Activated CD4-positive, alpha-beta T cell treated with anti-CD3 and anti-CD28 coated beads for 48 hours (primary cell): ENCODE measurements around the gene TMIGD3.
A peak's percentile ranks its signal among the peaks of the same experiment; 100 is the strongest.

Experiments used
- DNase-seq: peaks from one replicate; pipeline ENCODE4 v3.0.0-alpha.2; 2020

TMIGD3 gene

GRCh38 chr1:111474106-111474505, 29.3 kb downstream of the TMIGD3 start:
- no peak for DNase-seq

- no peak for DNase-seq
Observed at GRCh38 chr1:111471538-111471937, 31.9 kb downstream of the TMIGD3 start.

GRCh38 chr1:111471012-111471411, 32.4 kb downstream of the TMIGD3 start:
- DNase-seq = peak; percentile 68

- no peak for DNase-seq
Observed at GRCh38 chr1:111470596-111470995, 32.8 kb downstream of the TMIGD3 start.

GRCh38 chr1:111469539-111469938, 33.9 kb downstream of the TMIGD3 start:
- DNase-seq = no peak

GRCh38 chr1:111468717-111469100, 34.7 kb downstream of the TMIGD3 start:
- no peak for DNase-seq

GRCh38 chr1:111467865-111468716, 35.3 kb downstream of the TMIGD3 start:
- DNase-seq = no peak

- no peak for DNase-seq
Observed at GRCh38 chr1:111466480-111466879, 37.0 kb downstream of the TMIGD3 start.

- no peak for DNase-seq
Observed at GRCh38 chr1:111465754-111466153, 37.7 kb downstream of the TMIGD3 start.

- no peak for DNase-seq
Observed at GRCh38 chr1:111463029-111463683, 40.3 kb downstream of the TMIGD3 start.

- DNase-seq = no peak
Observed at GRCh38 chr1:111462370-111463028, 40.9 kb downstream of the TMIGD3 start.

GRCh38 chr1:111461765-111462164, 41.7 kb downstream of the TMIGD3 start:
- DNase-seq = no peak

- no peak for DNase-seq
Observed at GRCh38 chr1:111455642-111456031, 47.8 kb downstream of the TMIGD3 start.

GRCh38 chr1:111454859-111455641, 48.4 kb downstream of the TMIGD3 start:
- no peak for DNase-seq

- DNase-seq = no peak
Observed at GRCh38 chr1:111453706-111454105, 49.7 kb downstream of the TMIGD3 start.

GRCh38 chr1:111452581-111452980, 50.9 kb downstream of the TMIGD3 start:
- no peak for DNase-seq

GRCh38 chr1:111450185-111450584, 53.2 kb downstream of the TMIGD3 start:
- no peak for DNase-seq

GRCh38 chr1:111449703-111450017, 53.8 kb downstream of the TMIGD3 start:
- DNase-seq = no peak

GRCh38 chr1:111448918-111449702, 54.3 kb downstream of the TMIGD3 start, which contains the start of the genes ATP5PB and WDR77:
Gene ATP5PB, plus strand, starts transcription at chr1:111449464. Its CDS starts 78 bp downstream, at chr1:111449542.
Gene WDR77, minus strand, starts transcription at chr1:111449256. Its CDS starts 87 bp downstream, at chr1:111449169.
- DNase-seq = peak; percentile 92

GRCh38 chr1:111448482-111448917, 54.9 kb downstream of the TMIGD3 start:
- DNase-seq = peak; percentile 43

- DNase-seq = no peak
Observed at GRCh38 chr1:111446967-111447892, 56.2 kb downstream of the TMIGD3 start.
